ENCODE data around the gene CENPE.

Gene CENPE

GRCh38 chr4:103060453-103061148 lies 137.5 kb downstream of the CENPE start:
- TF ChIP-seq CTCF (IDR thresholded peaks at IDR 0.05; ENCODE audit: low read depth, low read length, missing control alignments) = no peak
- H3K4me3 ChIP-seq (ENCODE audit: low read depth, low read length) = no peak overlapping the region
- no peak for DNase-seq (ENCODE audit: low read depth)

Data from GM12864 (cell line).